B cell (primary cell): ENCODE data around the gene AKAP3. TPM values are rescaled to one million over a fixed set of nuclear protein-coding genes. Genes with fewer than 3 reads are reported as not detected.

Experiments used
- ATAC-seq: fragments of 200-7000 bp; cut with Tn5 transposase; one replicate; pipeline ENCODE4 v1.10.0; 2021; ENCODE audit warnings: low read depth, mild to moderate bottlenecking, moderate number of reproducible peaks, moderate library complexity
- CTCF ChIA-PET: fragments of 350-600 bp; sonication (Branson Sonifier 250); formaldehyde crosslinking; loops from one replicate; lab custom pipeline; 2021; ENCODE audit warnings: antibody characterized with exemption, inconsistent platforms; lab: Charles Lee
- POLR2A ChIA-PET: fragments of 350-600 bp; sonication (Branson Sonifier 250); formaldehyde crosslinking; loops from one replicate; lab custom pipeline; 2021; ENCODE audit warnings: antibody characterized with exemption; lab: Charles Lee
- DNase-seq: peaks from one replicate; pipeline ENCODE4 v3.0.0; 2013
- H2AFZ ChIP-seq: 2 replicates; pipeline ENCODE4 v1.6.1; 2012; ENCODE audit warnings: mild to moderate bottlenecking, low read depth, low read length; ENCODE audit not compliant: insufficient read depth, poor library complexity, severe bottlenecking
- H3K27ac ChIP-seq, 2 donors: 1 replicate in 1 of 2; 2 replicates in 1 of 2; pipeline ENCODE4 v1.5.1; 2012 to 2013; ENCODE audit warnings: low read length in 2 of 2, mild to moderate bottlenecking in 2 of 2, moderate library complexity in 1 of 2
- H3K27me3 ChIP-seq, 4 experiments: fragments of 200-600 bp in 1 of 4; sonication (generic) in 1 of 4; replicated peaks in 1 of 4; 1 replicate in 2 of 4; 2 replicates in 2 of 4; pipeline versions ENCODE4 v1.6.1 to v1.7.0; 2013 to 2016; ENCODE audit warnings: low read length in 3 of 4, mild to moderate bottlenecking in 2 of 4, mixed read lengths in 1 of 4, moderate library complexity in 1 of 4; ENCODE audit not compliant: insufficient read depth in 4 of 4, control insufficient read depth in 3 of 4; ENCODE audit errors: control extremely low read depth in 1 of 4
- H3K36me3 ChIP-seq, 2 experiments: replicated peaks in 1 of 2; 1 replicate in 1 of 2; 2 replicates in 1 of 2; pipeline versions ENCODE4 v1.6.1 to v1.7.1; 2013; ENCODE audit warnings: low read length in 1 of 2; ENCODE audit not compliant: insufficient read depth in 2 of 2, control insufficient read depth in 1 of 2; ENCODE audit errors: control extremely low read depth in 1 of 2, extremely low read depth in 1 of 2
- H3K4me1 ChIP-seq, 2 donors: fragments of 200-600 bp in 1 of 2; sonication (generic) in 1 of 2; 1 replicate in 1 of 2; 2 replicates in 1 of 2; pipeline versions ENCODE4 v1.5.1 to v1.6.1; 2013 to 2017; ENCODE audit warnings: low read length in 2 of 2; ENCODE audit not compliant: control insufficient read depth in 2 of 2, insufficient read depth in 2 of 2
- H3K4me2 ChIP-seq: replicated peaks from 2 replicates; pipeline ENCODE3; 2012; ENCODE audit warnings: mild to moderate bottlenecking, low read depth, low read length; ENCODE audit not compliant: poor library complexity, severe bottlenecking
- H3K4me3 ChIP-seq, 5 experiments: fragments of 200-600 bp in 1 of 5; sonication (generic) in 1 of 5; 1 replicate in 3 of 5; 2 replicates in 2 of 5; pipeline versions ENCODE4 v1.5.1 to v1.7.0; 2011 to 2016; ENCODE audit warnings: low read length in 4 of 5, mild to moderate bottlenecking in 4 of 5, low read depth in 2 of 5, control low read depth in 1 of 5, moderate library complexity in 1 of 5; ENCODE audit not compliant: insufficient read depth in 1 of 5; ENCODE audit errors: control extremely low read depth in 1 of 5, extremely low read depth in 1 of 5
- H3K79me2 ChIP-seq: fragments of 200-600 bp; sonication (generic); one replicate; pipeline ENCODE4 v1.6.0; 2016; ENCODE audit warnings: low read length; ENCODE audit not compliant: control insufficient read depth, insufficient read depth
- H3K9ac ChIP-seq: fragments of 200-600 bp; sonication (generic); 2 replicates; pipeline ENCODE4 v1.6.1; 2017; ENCODE audit warnings: mild to moderate bottlenecking, low read length, moderate library complexity
- H3K9me3 ChIP-seq, 3 donors: one replicate each; pipeline versions ENCODE4 v1.6.1 to v1.7.1; 2013; ENCODE audit warnings: low read length in 2 of 3; ENCODE audit not compliant: control insufficient read depth in 2 of 3, insufficient read depth in 1 of 3; ENCODE audit errors: control extremely low read depth in 1 of 3
- H4K20me1 ChIP-seq: 2 replicates; pipeline ENCODE4 v1.6.0; 2012; ENCODE audit warnings: mild to moderate bottlenecking, low read length; ENCODE audit not compliant: insufficient read depth, control insufficient read depth, poor library complexity, severe bottlenecking
- H3K27ac Mint-ChIP-seq: one replicate; pipeline ENCODE4 v1.8.0; 2021; ENCODE audit warnings: mixed read lengths
- H3K27me3 Mint-ChIP-seq: one replicate; pipeline ENCODE4 v1.8.0; 2021; ENCODE audit warnings: mixed read lengths
- H3K4me1 Mint-ChIP-seq: one replicate; pipeline ENCODE4 v1.8.0; 2021; ENCODE audit warnings: mixed read lengths
- H3K4me3 Mint-ChIP-seq: one replicate; pipeline ENCODE4 v1.8.0; 2021; ENCODE audit warnings: mixed read lengths
- H3K9me3 Mint-ChIP-seq: one replicate; pipeline ENCODE4 v1.8.0; 2022; ENCODE audit warnings: mixed read lengths; ENCODE audit not compliant: insufficient read depth
- EZH2 ChIP-seq: IDR thresholded peaks from 2 replicates; pipeline ENCODE4 v1.6.1; 2012; ENCODE audit warnings: borderline replicate concordance, low read depth, mild to moderate bottlenecking, moderate library complexity, low read length; ENCODE audit not compliant: insufficient read depth, poor library complexity, severe bottlenecking
- WGBS: methylation state at CpG from one replicate; pipeline ENCODE4 v1.1.5; 2013; ENCODE audit warnings: missing lambda C conversion rate; ENCODE audit not compliant: insufficient coverage; 5-methylcytosine and 5-hydroxymethylcytosine counted together
- intact Hi-C: fragments of 100-400 bp; cut with micrococcal nuclease; formaldehyde crosslinking; loops from one replicate; pipeline ENCODE4 v1.10.0; 2022
- polyA plus RNA-seq: library from polyadenylated mRNA; depleted of rRNA; stranded (reverse); fragments of >200 nt; gene quantifications from 2 replicates; pipeline ENCODE4 v1.2.3, GENCODE V29; 2012
- total RNA-seq, 2 donors: library from RNA; stranded (reverse); fragments of 120-200 nt in 1 of 2; gene quantifications; 1 replicate in 1 of 2; 2 replicates in 1 of 2; pipeline versions ENCODE4 v1.2.3 to v1.2.4, GENCODE V29; 2013 to 2022
- TF ChIP-seq, protein P1 (sequence below): fragments of 200-600 bp; IDR thresholded peaks from one replicate; pipeline ENCODE4 v1.8.0; 2022; ENCODE audit warnings: antibody characterized with exemption, mild to moderate bottlenecking

The AKAP3 gene
- total and polyA plus RNA-seq, 2 donors (not counting 1 experiment from before 2014, with no cell fraction given): 1.2 to 3.8 TPM

DNA sequence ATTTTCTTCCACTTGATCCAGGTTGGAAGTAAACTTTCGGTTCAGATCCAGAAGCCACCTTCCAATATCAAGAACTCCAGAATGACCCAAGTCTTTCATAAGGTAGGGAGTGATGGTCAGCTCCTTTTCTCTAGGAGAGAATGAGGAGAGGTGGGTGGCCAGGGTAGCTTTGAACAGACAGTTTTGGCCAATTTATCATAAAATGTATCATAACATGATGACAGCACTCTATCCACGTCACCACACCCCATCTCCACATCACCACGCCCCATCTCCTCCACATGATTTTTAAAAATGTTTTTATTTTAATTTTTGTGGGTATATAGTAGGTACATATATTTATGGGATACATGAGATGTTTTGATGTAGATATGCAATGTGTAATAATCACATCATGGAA lies 59.9 kb downstream of the AKAP3 start:
- H3K9me3 ChIP-seq: no peaks in the 10 kb centered on the region
- Mint-ChIP-seq H3K27ac (no peak overlapping the region), H3K9me3 (no peaks in the 10 kb centered on the region), H3K4me1 (peaks cover 3% of the 10 kb centered on the region), H3K27me3 (no peaks in the 10 kb centered on the region), H3K4me3 (no peak overlapping the region)
- H3K27me3 ChIP-seq: no peaks in the 10 kb centered on the region
- CTCF ChIA-PET: interaction anchor here (2.1 kb wide), 1 partner anchor 15 kb away, joined by 11 read pairs; no protein-coding TSS in a partner anchor
- DNase-seq: no peak
- no CpG with 5 or more reads among the region's 3 CpGs for WGBS
- peaks cover 0 to 11% of the 10 kb centered on the region in 2 experiments for H3K36me3 ChIP-seq
- H3K4me2 ChIP-seq: no peak overlapping the region
- no peaks in the 10 kb centered on the region for H3K79me2 ChIP-seq
- no peaks in the 10 kb centered on the region for H4K20me1 ChIP-seq
- H3K27ac ChIP-seq: no peak overlapping the region
- H2AFZ ChIP-seq: no peak overlapping the region
- H3K9ac ChIP-seq: no peak overlapping the region
- no peak for TF ChIP-seq EZH2
- TF ChIP-seq, protein P1, sequence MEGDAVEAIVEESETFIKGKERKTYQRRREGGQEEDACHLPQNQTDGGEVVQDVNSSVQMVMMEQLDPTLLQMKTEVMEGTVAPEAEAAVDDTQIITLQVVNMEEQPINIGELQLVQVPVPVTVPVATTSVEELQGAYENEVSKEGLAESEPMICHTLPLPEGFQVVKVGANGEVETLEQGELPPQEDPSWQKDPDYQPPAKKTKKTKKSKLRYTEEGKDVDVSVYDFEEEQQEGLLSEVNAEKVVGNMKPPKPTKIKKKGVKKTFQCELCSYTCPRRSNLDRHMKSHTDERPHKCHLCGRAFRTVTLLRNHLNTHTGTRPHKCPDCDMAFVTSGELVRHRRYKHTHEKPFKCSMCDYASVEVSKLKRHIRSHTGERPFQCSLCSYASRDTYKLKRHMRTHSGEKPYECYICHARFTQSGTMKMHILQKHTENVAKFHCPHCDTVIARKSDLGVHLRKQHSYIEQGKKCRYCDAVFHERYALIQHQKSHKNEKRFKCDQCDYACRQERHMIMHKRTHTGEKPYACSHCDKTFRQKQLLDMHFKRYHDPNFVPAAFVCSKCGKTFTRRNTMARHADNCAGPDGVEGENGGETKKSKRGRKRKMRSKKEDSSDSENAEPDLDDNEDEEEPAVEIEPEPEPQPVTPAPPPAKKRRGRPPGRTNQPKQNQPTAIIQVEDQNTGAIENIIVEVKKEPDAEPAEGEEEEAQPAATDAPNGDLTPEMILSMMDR: no peak
- no peak for ATAC-seq
- POLR2A ChIA-PET: no interaction called here
- no peak overlapping the region for H3K4me3 ChIP-seq
- H3K4me1 ChIP-seq: no peaks in the 10 kb centered on the region
- intact Hi-C loops: no loop called here

DNA sequence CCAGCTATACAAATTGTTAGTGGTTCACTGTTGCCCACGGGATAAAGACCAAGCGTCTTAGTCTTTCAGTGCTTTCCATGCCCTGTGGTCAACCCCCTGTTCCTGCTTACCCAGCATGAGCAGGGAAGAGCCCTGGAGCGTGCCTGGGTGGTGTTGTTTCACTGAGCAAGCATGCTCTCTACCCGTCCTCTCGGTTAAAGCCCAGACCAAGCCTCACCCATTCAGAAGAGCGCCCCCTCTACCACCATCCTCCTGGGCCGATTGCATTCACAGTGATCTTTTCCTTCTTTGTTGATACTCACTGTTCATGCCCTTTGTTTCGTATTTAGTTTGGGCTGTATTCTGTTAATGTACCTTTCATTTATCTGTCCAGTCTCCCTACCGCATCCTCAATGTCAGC lies 61.7 kb downstream of the AKAP3 start:
- Histone ChIP-seq H4K20me1 (no peaks in the 10 kb centered on the region), H3K4me1 (no peaks in the 10 kb centered on the region), H3K9me3 (no peaks in the 10 kb centered on the region), H3K4me2 (no peak overlapping the region), H3K79me2 (no peaks in the 10 kb centered on the region), H2AFZ (no peak overlapping the region), H3K27ac (no peak overlapping the region), H3K4me3 (no peak overlapping the region), H3K9ac (no peak overlapping the region), H3K27me3 (no peaks in the 10 kb centered on the region), H3K36me3 (peaks cover 0 to 11% of the 10 kb centered on the region in 2 experiments)
- no peaks in the 10 kb centered on the region for H3K27me3 Mint-ChIP-seq
- DNase-seq (no peak), ATAC-seq (no peak)
- H3K4me1 Mint-ChIP-seq: peaks cover 6% of the 10 kb centered on the region
- TF ChIP-seq, protein P1: no peak
- no peak for TF ChIP-seq EZH2
- CTCF ChIA-PET: interaction anchor here (0.9 kb wide), 1 partner anchor 15 kb away, joined by 3 read pairs; no protein-coding TSS in a partner anchor
- WGBS: 91% methylated on average over 5 of the region's 9 CpGs
- intact Hi-C loops: no loop called here
- H3K27ac Mint-ChIP-seq: no peak overlapping the region
- no peaks in the 10 kb centered on the region for H3K9me3 Mint-ChIP-seq
- POLR2A ChIA-PET: no interaction called here
- no peak overlapping the region for H3K4me3 Mint-ChIP-seq
